SK-N-SH (cell line): ENCODE measurements around the gene DACT2. TPM values are rescaled to one million over a fixed set of nuclear protein-coding genes. Genes with fewer than 3 reads are reported as not detected.

Experiments used
- CTCF ChIA-PET: fragments of 300-600, 350-600 bp; formaldehyde crosslinking; extraction: SDS; loops from one replicate; lab custom pipeline; 2021; lab: Yijun Ruan, JAX
- POLR2A ChIA-PET: fragments of 350-600 bp; sonication (Branson Sonifier 250); formaldehyde crosslinking; extraction: SDS; loops from one replicate; lab custom pipeline; 2020; ENCODE audit warnings: antibody characterized with exemption, inconsistent platforms; lab: Yijun Ruan, JAX
- DNase-seq: peaks from one replicate; pipeline ENCODE4 v3.0.0; 2012
- H2AFZ ChIP-seq: fragments of 200-600 bp; sonication (generic); 2 replicates; pipeline ENCODE4 v1.8.1; 2016; ENCODE audit warnings: antibody characterized with exemption, mild to moderate bottlenecking, low read depth
- H3F3A ChIP-seq: fragments of 200-600 bp; sonication (generic); replicated peaks from 2 replicates; pipeline ENCODE3; 2016; ENCODE audit warnings: antibody characterized with exemption, mild to moderate bottlenecking; ENCODE audit not compliant: insufficient read depth
- H3K27ac ChIP-seq, 2 experiments: fragments of 200-500 bp in 1 of 2; fragments of 200-600 bp in 1 of 2; sonication (Bioruptor generic) in 1 of 2; sonication (generic), shearing (Covaris generic) in 1 of 2; 2 replicates each; pipeline versions ENCODE4 v1.5.1 to v1.6.1; 2014 to 2016; ENCODE audit warnings: low read depth in 2 of 2, inconsistent platforms in 1 of 2, low read length in 1 of 2, mild to moderate bottlenecking in 1 of 2, mixed read lengths in 1 of 2
- H3K27me3 ChIP-seq: fragments of 200-600 bp; sonication (generic), shearing (Covaris generic); 2 replicates; pipeline ENCODE4 v1.6.1; 2016; ENCODE audit warnings: mixed run types; ENCODE audit not compliant: insufficient read depth
- H3K36me3 ChIP-seq, 2 experiments: fragments of 200-500 bp in 1 of 2; fragments of 200-600 bp in 1 of 2; sonication (Bioruptor generic) in 1 of 2; sonication (generic) in 1 of 2; replicated peaks in 1 of 2; 2 replicates each; pipeline versions ENCODE3 to v1.5.1; 2014 to 2016; ENCODE audit warnings: low read length in 1 of 2, mild to moderate bottlenecking in 1 of 2; ENCODE audit not compliant: insufficient read depth in 2 of 2, control insufficient read depth in 1 of 2
- H3K4me1 ChIP-seq, 2 experiments: fragments of 200-500 bp in 1 of 2; fragments of 200-600 bp in 1 of 2; sonication (Bioruptor generic) in 1 of 2; sonication (generic), shearing (Covaris generic) in 1 of 2; 2 replicates each; pipeline versions ENCODE4 v1.5.1 to v1.6.1; 2014 to 2016; ENCODE audit warnings: low read depth in 1 of 2, low read length in 1 of 2, mixed run types in 1 of 2; ENCODE audit not compliant: insufficient read depth in 2 of 2, control insufficient read depth in 1 of 2
- H3K4me2 ChIP-seq: fragments of 200-600 bp; sonication (generic), shearing (Covaris generic); 2 replicates; pipeline ENCODE4 v1.6.1; 2017; ENCODE audit warnings: mixed run types
- H3K4me3 ChIP-seq, 2 experiments: fragments of 200-500 bp in 1 of 2; fragments of 200-600 bp in 1 of 2; sonication (Bioruptor generic) in 1 of 2; sonication (generic), shearing (Covaris generic) in 1 of 2; 2 replicates each; pipeline versions ENCODE4 v1.5.1 to v1.8.1; 2014 to 2016; ENCODE audit warnings: low read depth in 2 of 2, inconsistent platforms in 1 of 2, low read length in 1 of 2, mild to moderate bottlenecking in 1 of 2, mixed read lengths in 1 of 2, moderate library complexity in 1 of 2
- H3K79me2 ChIP-seq: fragments of 200-600 bp; sonication (generic); 2 replicates; pipeline ENCODE4 v1.8.1; 2017; ENCODE audit warnings: mild to moderate bottlenecking; ENCODE audit not compliant: insufficient read depth
- H3K9ac ChIP-seq: fragments of 200-600 bp; sonication (generic); 2 replicates; pipeline ENCODE4 v1.6.1; 2017; ENCODE audit warnings: mixed run types
- H3K9me2 ChIP-seq: fragments of 200-600 bp; sonication (generic); 2 replicates; pipeline ENCODE4 v1.6.1; 2017; ENCODE audit warnings: mixed run types
- H3K9me3 ChIP-seq: fragments of 200-600 bp; sonication (generic); 2 replicates; pipeline ENCODE4 v1.6.1; 2017; ENCODE audit warnings: mixed run types, mild to moderate bottlenecking, moderate library complexity
- H4K20me1 ChIP-seq: fragments of 200-600 bp; sonication (generic); 2 replicates; pipeline ENCODE4 v1.6.1; 2017; ENCODE audit warnings: mild to moderate bottlenecking, mixed run types; ENCODE audit not compliant: insufficient read depth
- CTCF ChIP-seq: fragments of 200-600 bp; sonication (generic); IDR thresholded peaks from 2 replicates; pipeline ENCODE4 v1.6.1; 2017; ENCODE audit warnings: antibody characterized with exemption, mild to moderate bottlenecking, moderate library complexity
- FOXM1 ChIP-seq: IDR thresholded peaks from 2 replicates; pipeline ENCODE4 v1.4.0; 2012; ENCODE audit warnings: low read depth, mild to moderate bottlenecking
- GATA2 ChIP-seq: sonication (generic); formaldehyde crosslinking; IDR thresholded peaks from 2 replicates; pipeline ENCODE4 v1.5.0; 2020; ENCODE audit warnings: mild to moderate bottlenecking, missing genetic modification reagents
- RAD21 ChIP-seq: IDR thresholded peaks from 2 replicates; pipeline ENCODE4 v1.6.1; 2012; ENCODE audit warnings: mild to moderate bottlenecking, low read length
- polyA plus RNA-seq, 3 experiments: library from polyadenylated mRNA; depleted of rRNA; stranded (reverse); fragments of >200 nt; gene quantifications; 2 replicates each; pipeline ENCODE4 v1.2.3, GENCODE V29; 2012

The DACT2 gene
- polyA plus RNA-seq, 1 of the 3 experiments (the other 2 are of a cell fraction), result not detected

- H3K9me3 ChIP-seq, result no peaks in the 10 kb centered on the region
- H3F3A ChIP-seq, result no peaks in the 10 kb centered on the region
- no peak overlapping the region for H3K4me3 ChIP-seq
- no peaks in the 10 kb centered on the region for H3K27me3 ChIP-seq
- H3K9ac ChIP-seq, result no peak overlapping the region
- no peak overlapping the region for H2AFZ ChIP-seq
- POLR2A ChIA-PET, result no interaction called here
- H3K79me2 ChIP-seq, result no peaks in the 10 kb centered on the region
- H3K36me3 ChIP-seq, result no peaks in the 10 kb centered on the region
- CTCF ChIA-PET, result no interaction called here
- no peaks in the 10 kb centered on the region for H4K20me1 ChIP-seq
- H3K4me1 ChIP-seq, result peaks cover 0 to 11% of the 10 kb centered on the region in 2 experiments; a peak in 1 of 4 replicates
- no peak for DNase-seq
- no peaks in the 10 kb centered on the region for H3K9me2 ChIP-seq
- no peak overlapping the region for H3K4me2 ChIP-seq
- H3K27ac ChIP-seq, result no peak overlapping the region
- no peak for TF ChIP-seq GATA2 (CRISPR knock-in tag)
- no peak for TF ChIP-seq RAD21
- no peak for TF ChIP-seq FOXM1
- TF ChIP-seq CTCF, result no peak
Observed at GRCh38 chr6:168256940-168257339, 62.6 kb downstream of the DACT2 start.

Other genes with a start within 250 kb of the DACT2 start
- gene FRMD1, start 240.6 kb downstream of the DACT2 start, polyA plus RNA-seq (2012; rRNA removed), result 0.02 TPM in 1 of 2 replicates, not detected in the other
- not detected in 2 replicates for gene SMOC2, start 121.4 kb upstream of the DACT2 start, polyA plus RNA-seq (2012; rRNA removed)